ENCODE measurements around the gene DCHS2. TPM values are rescaled to one million over a fixed set of nuclear protein-coding genes. Genes with fewer than 3 reads are reported as not detected.

Gene DCHS2
- total and polyA plus RNA-seq, 2 of the 8 experiments (the other 6 are each of a cell fraction or from before 2014, with no cell fraction given), result 0.54 to 2.6 TPM

GRCh38 chr4:154478128-154478527, 13.5 kb downstream of the DCHS2 start (continued):
- TF ChIP-seq TAF1 (IDR thresholded peaks at IDR 0.05; ENCODE audit: low read depth, low read length), result no peak

All from H1 (cell line).